Tibial nerve (tissue), 4 donors: ENCODE results near the gene RARS1. TPM values are rescaled to one million over a fixed set of nuclear protein-coding genes. Genes with fewer than 3 reads are reported as not detected.

Experiments
- DNase-seq, 2 donors: peaks; one replicate each; pipeline ENCODE4 v3.0.0-alpha.2; 2019; ENCODE audit warnings: low spot score in 2 of 2
- H3K27ac ChIP-seq, 4 donors: fragments of 200-600 bp; sonication (generic) in 3 of 4; one replicate each; pipeline ENCODE4 v1.5.1; 2017 to 2019; ENCODE audit warnings: mild to moderate bottlenecking in 1 of 4
- H3K27me3 ChIP-seq, 2 donors: fragments of 200-600 bp; sonication (generic) in 1 of 2; one replicate each; pipeline versions ENCODE4 v1.5.1 to v1.6.0; 2017 to 2019
- H3K36me3 ChIP-seq, 3 donors: fragments of 200-600 bp; sonication (generic); one replicate each; pipeline ENCODE4 v1.5.1; 2018 to 2019
- H3K4me1 ChIP-seq, 4 donors: fragments of 200-600 bp; sonication (generic) in 3 of 4; one replicate each; pipeline ENCODE4 v1.5.1; 2017 to 2019
- H3K4me3 ChIP-seq, 4 donors: fragments of 200-600 bp; sonication (generic) in 3 of 4; one replicate each; pipeline ENCODE4 v1.5.1; 2017 to 2019; ENCODE audit warnings: mild to moderate bottlenecking in 1 of 4, moderate library complexity in 1 of 4
- H3K9me3 ChIP-seq, 4 donors: fragments of 200-600 bp; sonication (generic) in 3 of 4; one replicate each; pipeline ENCODE4 v1.5.1; 2017 to 2019
- CTCF ChIP-seq, 5 experiments: fragments of 200-600 bp in 3 of 5; fragments of 450-650 bp in 2 of 5; sonication (generic) in 3 of 5; IDR thresholded peaks; one replicate each; pipeline ENCODE4 v1.5.1; 2016 to 2019; ENCODE audit warnings: antibody characterized with exemption in 5 of 5, mild to moderate bottlenecking in 3 of 5, moderate library complexity in 2 of 5
- EP300 ChIP-seq, 2 donors: sonication (generic); formaldehyde crosslinking; IDR thresholded peaks; one replicate each; pipeline ENCODE4 v1.6.1; 2017; ENCODE audit warnings: antibody characterized with exemption in 2 of 2, mild to moderate bottlenecking in 1 of 2
- POLR2A ChIP-seq, 2 donors: fragments of 450-650 bp; IDR thresholded peaks; one replicate each; pipeline ENCODE4 v1.6.1; 2017; ENCODE audit warnings: antibody characterized with exemption in 2 of 2, mild to moderate bottlenecking in 2 of 2, moderate library complexity in 2 of 2
- WGBS, 2 donors: methylation state at CpG; one replicate each; pipeline ENCODE4 v1.1.5; 2018; 5-methylcytosine and 5-hydroxymethylcytosine counted together
- total RNA-seq, 4 donors: library from RNA; depleted of rRNA; stranded (reverse); fragments of >200 nt; gene quantifications; one replicate each; pipeline ENCODE4 v1.1.0, GENCODE V29; 2016

RARS1 gene
- total RNA-seq, 4 donors from 2014 or later, result 42.8 to 56.8 (median 52.9) TPM

- no peaks in the 10 kb centered on the region for H3K27me3 ChIP-seq
- TF ChIP-seq POLR2A (IDR thresholded peaks at IDR 0.05) (no peak), EP300 (IDR thresholded peaks at IDR 0.05) (no peak), CTCF (IDR thresholded peaks at IDR 0.05) (no peak)
- no peak overlapping the region for H3K4me3 ChIP-seq
- no peaks in the 10 kb centered on the region for H3K36me3 ChIP-seq
- no peaks in the 10 kb centered on the region for H3K9me3 ChIP-seq
- H3K27ac ChIP-seq, result no peak overlapping the region
- no peak for DNase-seq
- no peaks in the 10 kb centered on the region for H3K4me1 ChIP-seq
- WGBS, 2 donors, result 53 to 55% methylated on average over 7 of the region's 7 CpGs
Observed at GRCh38 chr5:168477060-168477459, 9.2 kb upstream of the RARS1 start.

- no peaks in the 10 kb centered on the region for H3K27me3 ChIP-seq
- no peak overlapping the region for H3K4me3 ChIP-seq
- 78 to 83% methylated on average over 3 of the region's 3 CpGs for WGBS, 2 donors
- TF ChIP-seq CTCF (IDR thresholded peaks at IDR 0.05), result no peak
- no peak for TF ChIP-seq POLR2A (IDR thresholded peaks at IDR 0.05)
- TF ChIP-seq EP300 (IDR thresholded peaks at IDR 0.05), result no peak
- no peaks in the 10 kb centered on the region for H3K4me1 ChIP-seq
- DNase-seq, result no peak
- no peaks in the 10 kb centered on the region for H3K9me3 ChIP-seq
- no peaks in the 10 kb centered on the region for H3K36me3 ChIP-seq
- no peak overlapping the region for H3K27ac ChIP-seq
Observed at GRCh38 chr5:168479166-168479565, 7.1 kb upstream of the RARS1 start.

DNA sequence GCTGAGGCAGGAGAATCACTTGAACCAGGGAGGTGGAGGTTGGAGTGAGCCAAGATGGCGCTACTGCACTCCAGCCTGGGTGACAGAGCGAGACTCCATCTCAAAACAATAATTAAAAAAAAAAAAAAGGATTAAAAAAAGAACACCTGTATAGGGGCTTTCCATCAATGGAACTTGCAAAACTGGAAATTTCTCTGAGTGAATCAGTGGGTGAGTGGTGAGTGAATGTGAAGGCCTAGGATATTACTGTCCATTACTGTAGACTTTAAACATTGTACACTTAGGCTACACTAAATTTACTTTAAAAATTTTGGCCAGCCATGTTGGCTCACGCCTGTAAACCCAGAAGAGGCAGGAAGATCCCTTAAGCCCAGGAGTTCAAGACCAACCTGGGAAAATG, 5.7 kb upstream of the RARS1 start:
- DNase-seq, result no peak
- TF ChIP-seq CTCF (IDR thresholded peaks at IDR 0.05), result no peak
- TF ChIP-seq POLR2A (IDR thresholded peaks at IDR 0.05), result no peak
- no peak for TF ChIP-seq EP300 (IDR thresholded peaks at IDR 0.05)
- H3K4me3 ChIP-seq, result no peak overlapping the region
- 86 to 94% methylated on average over 3 of the region's 3 CpGs for WGBS, 2 donors
- H3K4me1 ChIP-seq, result no peaks in the 10 kb centered on the region
- H3K9me3 ChIP-seq, result no peaks in the 10 kb centered on the region
- H3K36me3 ChIP-seq, result no peaks in the 10 kb centered on the region
- H3K27me3 ChIP-seq, result no peaks in the 10 kb centered on the region
- no peak overlapping the region for H3K27ac ChIP-seq

GRCh38 chr5:168481330-168481788, 4.9 kb upstream of the RARS1 start:
- Histone ChIP-seq H3K9me3 (no peaks in the 10 kb centered on the region), H3K27ac (no peak overlapping the region), H3K4me3 (no peak overlapping the region), H3K4me1 (peaks cover 0 to 5% (median 0%) of the 10 kb centered on the region in 4 donors), H3K27me3 (no peaks in the 10 kb centered on the region), H3K36me3 (no peaks in the 10 kb centered on the region)
- 57 to 65% methylated on average over 4 of the region's 4 CpGs for WGBS, 2 donors
- TF ChIP-seq EP300 (IDR thresholded peaks at IDR 0.05) (no peak), POLR2A (IDR thresholded peaks at IDR 0.05) (no peak)
- DNase-seq, result no peak

DNA sequence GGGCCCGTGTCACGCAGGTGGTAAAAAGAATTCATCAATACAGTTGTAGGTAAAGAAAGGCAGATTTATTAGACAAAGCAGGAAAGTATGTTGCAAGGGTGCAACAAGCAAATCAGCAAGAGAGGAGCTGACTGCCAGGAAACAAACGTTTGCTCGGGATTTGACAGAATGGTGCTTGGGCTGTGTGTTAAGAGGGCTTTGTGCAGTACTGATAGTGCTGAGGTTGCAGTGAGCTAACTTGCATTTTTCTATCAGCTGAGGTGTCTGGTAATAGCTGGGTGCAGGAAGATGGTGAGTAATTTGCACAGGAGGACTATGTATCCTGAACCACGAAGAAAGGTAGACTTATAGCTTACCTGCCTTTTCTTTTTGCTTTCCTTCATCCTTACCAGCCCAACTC, 3.9 kb upstream of the RARS1 start:
- no peaks in the 10 kb centered on the region for H3K36me3 ChIP-seq
- no peak for DNase-seq
- WGBS, 2 donors, result 72% methylated on average over 5 of the region's 5 CpGs
- H3K27ac ChIP-seq, result no peak overlapping the region
- TF ChIP-seq EP300 (IDR thresholded peaks at IDR 0.05) (no peak), CTCF (IDR thresholded peaks at IDR 0.05) (no peak), POLR2A (IDR thresholded peaks at IDR 0.05) (no peak)
- H3K9me3 ChIP-seq, result no peaks in the 10 kb centered on the region
- H3K4me1 ChIP-seq, result peaks cover 0 to 9% (median 2%) of the 10 kb centered on the region in 4 donors
- H3K27me3 ChIP-seq, result no peaks in the 10 kb centered on the region
- H3K4me3 ChIP-seq, result no peak overlapping the region

GRCh38 chr5:168489059-168489458, 2.8 kb downstream of the RARS1 start:
- no peak for TF ChIP-seq CTCF (IDR thresholded peaks at IDR 0.05)
- TF ChIP-seq POLR2A (IDR thresholded peaks at IDR 0.05), result no peak
- Histone ChIP-seq H3K27me3 (no peaks in the 10 kb centered on the region), H3K4me1 (peaks cover 0 to 28% (median 7%) of the 10 kb centered on the region in 4 donors), H3K4me3 (no peak overlapping the region), H3K27ac (no peak overlapping the region), H3K9me3 (no peaks in the 10 kb centered on the region), H3K36me3 (peaks cover under 1 to 63% (median 23%) of the 10 kb centered on the region in 3 donors)
- WGBS, 2 donors, result 95 to 97% methylated on average over 3 of the region's 3 CpGs
- DNase-seq, result no peak
